IMR-90 (cell line): ENCODE results near the gene KPNA2. TPM values are rescaled to one million over a fixed set of nuclear protein-coding genes. Genes with fewer than 3 reads are reported as not detected.

Experiments
- ATAC-seq: fragments of 200-7000 bp; cut with Tn5 transposase; 2 replicates; pipeline ENCODE4 v1.9.1; 2020; ENCODE audit warnings: low read depth, mild to moderate bottlenecking, moderate library complexity
- BruUV-seq: library from RNA; stranded (reverse); fragments of 400-500 nt; replicated peaks from 2 replicates; lab custom pipeline; 2021; lab: Mats Ljungman, UMichigan
- CTCF ChIA-PET: fragments of 300-600 bp; formaldehyde crosslinking; extraction: SDS; loops from one replicate; lab custom pipeline; 2021; ENCODE audit warnings: antibody characterized with exemption; lab: Yijun Ruan, JAX
- POLR2A ChIA-PET: fragments of 300-600 bp; sonication (Branson Sonifier 250); formaldehyde crosslinking; loops from one replicate; lab custom pipeline; 2022; ENCODE audit warnings: antibody characterized with exemption; ENCODE audit not compliant: unreplicated experiment; lab: Charles Lee
- DNase-seq: peaks from one replicate; pipeline ENCODE4 v3.0.0; 2013
- H2AFZ ChIP-seq: replicated peaks from 2 replicates; pipeline ENCODE3; 2013; ENCODE audit warnings: low read length, mild to moderate bottlenecking; ENCODE audit not compliant: poor library complexity
- H2AK5ac ChIP-seq: 2 replicates; pipeline ENCODE4 v1.6.1; 2013; ENCODE audit warnings: low read depth, low read length, inconsistent platforms
- H2AK9ac ChIP-seq: replicated peaks from 2 replicates; pipeline ENCODE3; 2013; ENCODE audit warnings: mild to moderate bottlenecking, low read depth, low read length, moderate library complexity; ENCODE audit not compliant: poor library complexity
- H2BK120ac ChIP-seq: 2 replicates; pipeline ENCODE4 v1.6.1; 2013; ENCODE audit warnings: low read depth, low read length, inconsistent platforms
- H2BK15ac ChIP-seq: 3 replicates; pipeline ENCODE4 v1.6.1; 2013; ENCODE audit warnings: low read depth, low read length, inconsistent platforms
- H2BK20ac ChIP-seq: 2 replicates; pipeline ENCODE4 v1.6.1; 2013; ENCODE audit warnings: low read depth, mild to moderate bottlenecking, inconsistent platforms, low read length, moderate library complexity
- H2BK5ac ChIP-seq: 2 replicates; pipeline ENCODE4 v1.6.1; 2013; ENCODE audit warnings: mild to moderate bottlenecking, low read depth, low read length, inconsistent platforms; ENCODE audit not compliant: poor library complexity, severe bottlenecking
- H3K14ac ChIP-seq: replicated peaks from 2 replicates; pipeline ENCODE4 v1.6.1; 2013; ENCODE audit warnings: low read depth, low read length, inconsistent platforms
- H3K18ac ChIP-seq: 2 replicates; pipeline ENCODE4 v1.6.1; 2013; ENCODE audit warnings: low read depth, low read length, control low read depth
- H3K23ac ChIP-seq: 2 replicates; pipeline ENCODE4 v1.6.1; 2013; ENCODE audit warnings: low read depth, low read length, inconsistent platforms
- H3K27ac ChIP-seq: 2 replicates; pipeline ENCODE4 v1.5.1; 2013; ENCODE audit warnings: mild to moderate bottlenecking, control low read depth, low read length; ENCODE audit not compliant: insufficient read depth
- H3K27me3 ChIP-seq: 2 replicates; pipeline ENCODE4 v1.6.1; 2013; ENCODE audit warnings: low read length; ENCODE audit not compliant: control insufficient read depth, insufficient read depth
- H3K36me3 ChIP-seq: 2 replicates; pipeline ENCODE4 v1.6.1; 2013; ENCODE audit warnings: low read length, mixed read lengths; ENCODE audit not compliant: control insufficient read depth, insufficient read depth
- H3K4ac ChIP-seq: 2 replicates; pipeline ENCODE4 v1.6.1; 2013; ENCODE audit warnings: low read depth, low read length, inconsistent platforms
- H3K4me1 ChIP-seq: 2 replicates; pipeline ENCODE4 v1.6.1; 2013; ENCODE audit warnings: low read length, mixed read lengths; ENCODE audit not compliant: control insufficient read depth, insufficient read depth
- H3K4me2 ChIP-seq: 2 replicates; pipeline ENCODE4 v1.6.1; 2013; ENCODE audit warnings: low read depth, mild to moderate bottlenecking, control low read depth, low read length, moderate library complexity
- H3K4me3 ChIP-seq: 2 replicates; pipeline ENCODE4 v1.5.1; 2013; ENCODE audit warnings: low read depth, mild to moderate bottlenecking, control low read depth, low read length, moderate library complexity; ENCODE audit not compliant: insufficient read depth
- H3K56ac ChIP-seq: 2 replicates; pipeline ENCODE4 v1.6.1; 2013; ENCODE audit warnings: low read length, inconsistent platforms; ENCODE audit not compliant: insufficient read depth; ENCODE audit errors: extremely low read depth
- H3K79me1 ChIP-seq, 2 experiments: 2 replicates each; pipeline ENCODE4 v1.6.1; 2013; ENCODE audit warnings: low read length in 2 of 2, inconsistent platforms in 1 of 2, low read depth in 1 of 2
- H3K9ac ChIP-seq: 2 replicates; pipeline ENCODE4 v1.6.1; 2013; ENCODE audit warnings: low read depth, low read length, control low read depth
- H3K9me1 ChIP-seq: 2 replicates; pipeline ENCODE4 v1.6.1; 2013; ENCODE audit warnings: low read length, inconsistent platforms; ENCODE audit not compliant: insufficient read depth
- H3K9me3 ChIP-seq: 2 replicates; pipeline ENCODE4 v1.6.1; 2013; ENCODE audit warnings: low read length; ENCODE audit not compliant: control insufficient read depth, insufficient read depth
- H4K20me1 ChIP-seq: 2 replicates; pipeline ENCODE4 v1.6.1; 2013; ENCODE audit warnings: low read length, inconsistent platforms; ENCODE audit not compliant: insufficient read depth
- H4K5ac ChIP-seq: 2 replicates; pipeline ENCODE4 v1.6.1; 2013; ENCODE audit warnings: mild to moderate bottlenecking, low read depth, low read length, control low read depth
- H4K8ac ChIP-seq, 2 experiments: 2 replicates each; pipeline ENCODE4 v1.6.1; 2013; ENCODE audit warnings: low read depth in 2 of 2, low read length in 2 of 2, control low read depth in 1 of 2, inconsistent platforms in 1 of 2
- H4K91ac ChIP-seq: 2 replicates; pipeline ENCODE4 v1.6.1; 2013; ENCODE audit warnings: low read depth, low read length, inconsistent platforms; ENCODE audit not compliant: insufficient read depth
- BHLHE40 ChIP-seq: fragments of 150-350 bp; IDR thresholded peaks from 2 replicates; pipeline ENCODE4 v1.6.1; 2016; ENCODE audit warnings: mild to moderate bottlenecking, low read depth, low read length
- CEBPB ChIP-seq: IDR thresholded peaks from 2 replicates; pipeline ENCODE4 v1.6.1; 2012; ENCODE audit warnings: low read depth, low read length, improper control_type of control experiment
- CHD1 ChIP-seq: IDR thresholded peaks from 2 replicates; pipeline ENCODE4 v1.6.1; 2012; ENCODE audit warnings: low read depth, low read length, improper control_type of control experiment
- FOS ChIP-seq: fragments of 150-350 bp; IDR thresholded peaks from 2 replicates; pipeline ENCODE4 v1.6.1; 2016; ENCODE audit warnings: low read depth, low read length
- MAFK ChIP-seq: IDR thresholded peaks from 2 replicates; pipeline ENCODE4 v1.6.1; 2012; ENCODE audit warnings: low read depth, low read length, improper control_type of control experiment
- MAZ ChIP-seq: IDR thresholded peaks from 2 replicates; pipeline ENCODE4 v1.6.1; 2012; ENCODE audit warnings: low read depth, mild to moderate bottlenecking, low read length, improper control_type of control experiment, moderate library complexity, borderline replicate concordance
- MXI1 ChIP-seq: IDR thresholded peaks from 2 replicates; pipeline ENCODE4 v1.6.1; 2012; ENCODE audit warnings: low read depth, mild to moderate bottlenecking, low read length, moderate library complexity, borderline replicate concordance
- NFE2L2 ChIP-seq: fragments of 150-350 bp; IDR thresholded peaks from 2 replicates; pipeline ENCODE4 v1.6.1; 2016; ENCODE audit warnings: low read depth, mild to moderate bottlenecking, low read length
- POLR2A ChIP-seq: IDR thresholded peaks from 2 replicates; pipeline ENCODE4 v1.6.1; 2012; ENCODE audit warnings: mild to moderate bottlenecking, low read depth, low read length
- RAD21 ChIP-seq: IDR thresholded peaks from 2 replicates; pipeline ENCODE4 v1.6.1; 2012; ENCODE audit warnings: low read length, improper control_type of control experiment
- RCOR1 ChIP-seq: IDR thresholded peaks from 2 replicates; pipeline ENCODE4 v1.6.1; 2012; ENCODE audit warnings: mild to moderate bottlenecking, low read length, improper control_type of control experiment; ENCODE audit not compliant: insufficient replicate concordance
- RFX5 ChIP-seq: IDR thresholded peaks from 2 replicates; pipeline ENCODE4 v1.8.0; 2012; ENCODE audit warnings: low read depth, mild to moderate bottlenecking, low read length, moderate library complexity
- SMC3 ChIP-seq: fragments of 150-350 bp; IDR thresholded peaks from 2 replicates; pipeline ENCODE4 v1.6.1; 2016; ENCODE audit warnings: low read depth, mild to moderate bottlenecking, antibody characterized with exemption, low read length, moderate library complexity
- USF2 ChIP-seq: fragments of 150-350 bp; IDR thresholded peaks from 2 replicates; pipeline ENCODE4 v1.6.1; 2017; ENCODE audit warnings: mild to moderate bottlenecking, antibody characterized with exemption, low read length, low read depth
- WGBS, 2 experiments: methylation state at CpG; one replicate each; pipeline versions ENCODE4 v1.1.5 to v1.1.7; 2013; ENCODE audit warnings: missing lambda C conversion rate in 2 of 2; ENCODE audit not compliant: insufficient read length in 1 of 2; ENCODE audit errors: extremely low coverage in 2 of 2; 5-methylcytosine and 5-hydroxymethylcytosine counted together
- dilution Hi-C: fragments of 300-500 bp; cut with HindIII; formaldehyde crosslinking; loops from one replicate; pipeline ENCODE4 v1.14.3; 2018; ENCODE audit warnings: low sequenced_read_pairs; ENCODE audit not compliant: unreplicated experiment
- in situ Hi-C: fragments of 300-500 bp; cut with MboI; formaldehyde crosslinking; loops from 3 replicates; pipeline ENCODE4 v1.14.3; 2019; ENCODE audit warnings: low sequenced_read_pairs, inconsistent platforms, mixed read lengths
- intact Hi-C: fragments of 100-400 bp; cut with micrococcal nuclease; formaldehyde crosslinking; loops from 2 replicates; pipeline ENCODE4 v1.10.0; 2022
- polyA plus RNA-seq, 3 experiments: library from polyadenylated mRNA; depleted of rRNA; stranded (reverse); fragments of >200 nt; gene quantifications; 2 replicates each; pipeline ENCODE4 v1.2.3, GENCODE V29; 2012; ENCODE audit warnings: low replicate concordance in 1 of 3
- total RNA-seq: library from RNA; depleted of rRNA; stranded (reverse); fragments of >200 nt; gene quantifications from 2 replicates; pipeline ENCODE4 v1.2.3, GENCODE V29; 2012
- TF ChIP-seq, protein P1 (sequence below): fragments of 150-350 bp; IDR thresholded peaks from 2 replicates; pipeline ENCODE4 v1.6.1; 2016; ENCODE audit warnings: low read depth, mild to moderate bottlenecking, low read length, moderate library complexity, borderline replicate concordance
- TF ChIP-seq, protein P2 (sequence below): conservative IDR thresholded peaks from 2 replicates; pipeline ENCODE4 v1.5.1; 2012; ENCODE audit warnings: mild to moderate bottlenecking, low read depth, low read length, improper control_type of control experiment

KPNA2 gene
- total and polyA plus RNA-seq, 2 of the 4 experiments (the other 2 are of a cell fraction): 135 to 262 TPM

DNA sequence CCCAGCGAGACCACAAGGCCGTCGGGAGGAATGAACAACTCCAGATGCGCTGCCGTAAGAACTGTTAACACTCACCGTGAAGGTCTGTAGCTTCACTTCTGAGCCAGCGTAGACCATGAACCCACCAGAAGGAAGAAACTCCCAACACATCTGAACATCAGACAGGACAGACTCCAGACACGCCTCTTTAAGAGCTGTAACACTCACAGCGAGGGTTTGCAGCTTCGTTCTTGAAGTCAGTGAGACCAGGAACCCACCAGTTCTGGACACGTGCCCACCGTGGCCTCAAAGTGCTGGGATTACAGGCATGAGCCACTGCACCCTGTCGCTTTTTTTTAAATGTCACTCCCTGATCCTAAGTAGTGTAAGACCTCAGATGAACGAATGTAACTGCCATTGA, 17.3 kb downstream of the KPNA2 start:
- intact Hi-C loops: no loop called here
- no peaks in the 10 kb centered on the region for H3K79me1 ChIP-seq
- no peak overlapping the region; the same call in 1 of the 2 replicates for H3K27ac ChIP-seq
- H2AK5ac ChIP-seq: peak overlapping the region; percentile 83; the same call in 1 of the 2 replicates
- peak overlapping the region; percentile 23 for H2AK9ac ChIP-seq
- BruUV-seq: no TSS peak
- no peak for DNase-seq
- H3K4ac ChIP-seq: peak overlapping the region; percentile 83
- in situ Hi-C loops: no loop called here
- H3K9me3 ChIP-seq: no peaks in the 10 kb centered on the region
- H3K4me1 ChIP-seq: peaks cover 11% of the 10 kb centered on the region
- no peak overlapping the region for H3K9ac ChIP-seq
- peak overlapping the region; percentile 99 for H2BK20ac ChIP-seq
- H4K91ac ChIP-seq: peak overlapping the region; percentile 79
- POLR2A ChIA-PET: no interaction called here
- TF ChIP-seq POLR2A: no peak
- no peak for TF ChIP-seq FOS
- TF ChIP-seq, protein P1, sequence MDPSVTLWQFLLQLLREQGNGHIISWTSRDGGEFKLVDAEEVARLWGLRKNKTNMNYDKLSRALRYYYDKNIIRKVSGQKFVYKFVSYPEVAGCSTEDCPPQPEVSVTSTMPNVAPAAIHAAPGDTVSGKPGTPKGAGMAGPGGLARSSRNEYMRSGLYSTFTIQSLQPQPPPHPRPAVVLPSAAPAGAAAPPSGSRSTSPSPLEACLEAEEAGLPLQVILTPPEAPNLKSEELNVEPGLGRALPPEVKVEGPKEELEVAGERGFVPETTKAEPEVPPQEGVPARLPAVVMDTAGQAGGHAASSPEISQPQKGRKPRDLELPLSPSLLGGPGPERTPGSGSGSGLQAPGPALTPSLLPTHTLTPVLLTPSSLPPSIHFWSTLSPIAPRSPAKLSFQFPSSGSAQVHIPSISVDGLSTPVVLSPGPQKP: no peak
- no peak for TF ChIP-seq RCOR1
- no peak for TF ChIP-seq RFX5
- TF ChIP-seq, protein P2, sequence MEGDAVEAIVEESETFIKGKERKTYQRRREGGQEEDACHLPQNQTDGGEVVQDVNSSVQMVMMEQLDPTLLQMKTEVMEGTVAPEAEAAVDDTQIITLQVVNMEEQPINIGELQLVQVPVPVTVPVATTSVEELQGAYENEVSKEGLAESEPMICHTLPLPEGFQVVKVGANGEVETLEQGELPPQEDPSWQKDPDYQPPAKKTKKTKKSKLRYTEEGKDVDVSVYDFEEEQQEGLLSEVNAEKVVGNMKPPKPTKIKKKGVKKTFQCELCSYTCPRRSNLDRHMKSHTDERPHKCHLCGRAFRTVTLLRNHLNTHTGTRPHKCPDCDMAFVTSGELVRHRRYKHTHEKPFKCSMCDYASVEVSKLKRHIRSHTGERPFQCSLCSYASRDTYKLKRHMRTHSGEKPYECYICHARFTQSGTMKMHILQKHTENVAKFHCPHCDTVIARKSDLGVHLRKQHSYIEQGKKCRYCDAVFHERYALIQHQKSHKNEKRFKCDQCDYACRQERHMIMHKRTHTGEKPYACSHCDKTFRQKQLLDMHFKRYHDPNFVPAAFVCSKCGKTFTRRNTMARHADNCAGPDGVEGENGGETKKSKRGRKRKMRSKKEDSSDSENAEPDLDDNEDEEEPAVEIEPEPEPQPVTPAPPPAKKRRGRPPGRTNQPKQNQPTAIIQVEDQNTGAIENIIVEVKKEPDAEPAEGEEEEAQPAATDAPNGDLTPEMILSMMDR: no peak
- TF ChIP-seq USF2: no peak
- TF ChIP-seq CEBPB: no peak
- TF ChIP-seq NFE2L2: no peak
- no peak for TF ChIP-seq SMC3
- no peak for TF ChIP-seq MAZ
- no peak for TF ChIP-seq BHLHE40
- no peak for TF ChIP-seq MAFK
- TF ChIP-seq RAD21: no peak
- no peak for TF ChIP-seq MXI1
- TF ChIP-seq CHD1: no peak
- peak overlapping the region; percentile 97 for H2BK120ac ChIP-seq
- no peaks in the 10 kb centered on the region for H3K27me3 ChIP-seq
- no peak overlapping the region for H3K56ac ChIP-seq
- no peak overlapping the region; the same call in 1 of the 2 replicates for H3K23ac ChIP-seq
- H3K18ac ChIP-seq: peak overlapping the region; percentile 20; the same call in 1 of the 2 replicates
- no peak overlapping the region for H3K4me2 ChIP-seq
- H4K8ac ChIP-seq: peak overlapping the region; percentile 49 to 73; a peak in 3 of 4 replicates
- H4K20me1 ChIP-seq: no peaks in the 10 kb centered on the region
- H4K5ac ChIP-seq: peak overlapping the region; percentile 39; the same call in 1 of the 2 replicates
- no peak overlapping the region for H3K14ac ChIP-seq
- peaks cover 9% of the 10 kb centered on the region for H3K9me1 ChIP-seq
- no peak for ATAC-seq
- H3K4me3 ChIP-seq: no peak overlapping the region
- dilution Hi-C loops: no loop called here
- CTCF ChIA-PET: no interaction called here
- peaks cover 1% of the 10 kb centered on the region for H3K36me3 ChIP-seq
- no peak overlapping the region for H2BK5ac ChIP-seq
- peak overlapping the region; percentile 95; the same call in 2 of the 3 replicates for H2BK15ac ChIP-seq
- H2AFZ ChIP-seq: no peak overlapping the region
- 92% methylated on average over 10 of the region's 14 CpGs; no CpG with 5 or more reads in 1 of the 2 experiments for WGBS, 2 experiments
